ENCODE measurements around the gene PIP5KL1. TPM values are rescaled to one million over a fixed set of nuclear protein-coding genes. Genes with fewer than 3 reads are reported as not detected.

Gene PIP5KL1
- total RNA-seq, 4 donors from 2014 or later, result 4.6 TPM; not detected in 3

GRCh38 chr9:127907867-127908659 is 22.5 kb downstream of the PIP5KL1 start:
- Histone ChIP-seq H3K36me3 (no peaks in the 10 kb centered on the region), H3K9me3 (no peaks in the 10 kb centered on the region), H3K27ac (no peak overlapping the region), H3K27me3 (no peaks in the 10 kb centered on the region), H3K4me3 (no peak overlapping the region), H3K4me1 (peaks cover 48 to 72% (median 54%) of the 10 kb centered on the region in 4 donors)
- DNase-seq, result peak; percentile 8
- 87 to 90% methylated on average over 4 to 33 of the region's 35 CpGs for WGBS, 2 donors (ENCODE audit: low coverage in 1 of 2)
- TF ChIP-seq CTCF (IDR thresholded peaks at IDR 0.05) (no peak), POLR2AphosphoS5 (IDR thresholded peaks at IDR 0.05) (no peak), EP300 (IDR thresholded peaks at IDR 0.05; ENCODE audit: low read depth) (no peak), POLR2A (IDR thresholded peaks at IDR 0.05) (no peak)
- in situ Hi-C loops (cut with MboI; ENCODE audit: low pct_ligation_motif_present in 1 of 4, low pct_unique_long_range_greater_than_20kb in 1 of 4, low sequenced_read_pairs in 3 of 4), result loop anchor here in 3 of 4 donors (25.0 kb wide), 2 partner anchors 121 to 321 kb away; partner anchors contain the start of genes CDK9 (in 1 of the 3) and SH2D3C (in 1 of the 3)
- intact Hi-C loops (cut with DNase I; ENCODE audit: low total_unique reads), result no loop called here

- Histone ChIP-seq H3K27ac (peak overlapping the region; percentile 76 to 89 (median 84)), H3K9me3 (no peaks in the 10 kb centered on the region), H3K4me1 (peaks cover 43 to 75% (median 48%) of the 10 kb centered on the region in 4 donors), H3K4me3 (peak overlapping the region in 1 of 4 donors; percentile 40), H3K36me3 (no peaks in the 10 kb centered on the region), H3K27me3 (no peaks in the 10 kb centered on the region)
- intact Hi-C loops (cut with DNase I; ENCODE audit: low total_unique reads) (no loop called here), in situ Hi-C loops (cut with MboI; ENCODE audit: low pct_ligation_motif_present in 1 of 4, low pct_unique_long_range_greater_than_20kb in 1 of 4, low sequenced_read_pairs in 3 of 4) (loop anchor here in 3 of 4 donors (25.0 kb wide), 2 partner anchors 118 to 318 kb away; partner anchors contain the start of genes CDK9 (in 1 of the 3) and SH2D3C (in 1 of the 3))
- TF ChIP-seq EP300 (IDR thresholded peaks at IDR 0.05; ENCODE audit: low read depth), result no peak
- TF ChIP-seq POLR2A (IDR thresholded peaks at IDR 0.05), result no peak
- TF ChIP-seq CTCF (IDR thresholded peaks at IDR 0.05), result no peak
- no peak for TF ChIP-seq POLR2AphosphoS5 (IDR thresholded peaks at IDR 0.05)
- DNase-seq, result peak; percentile 63
- WGBS, 2 donors (ENCODE audit: low coverage in 1 of 2), result 61 to 75% methylated on average over 5 to 12 of the region's 12 CpGs
Measured at GRCh38 chr9:127905788-127906191, 24.8 kb downstream of the PIP5KL1 start.

- peak overlapping the region; percentile 76 to 89 (median 84) for H3K27ac ChIP-seq
- WGBS, 2 donors (ENCODE audit: low coverage in 1 of 2), result 48% methylated on average over 4 of the region's 5 CpGs; no CpG with 5 or more reads in 1 of the 2 donors
- in situ Hi-C loops (cut with MboI; ENCODE audit: low pct_ligation_motif_present in 1 of 4, low pct_unique_long_range_greater_than_20kb in 1 of 4, low sequenced_read_pairs in 3 of 4) (loop anchor here in 3 of 4 donors (25.0 kb wide), 2 partner anchors 118 to 318 kb away; partner anchors contain the start of genes CDK9 (in 1 of the 3) and SH2D3C (in 1 of the 3)), intact Hi-C loops (cut with DNase I; ENCODE audit: low total_unique reads) (no loop called here)
- no peaks in the 10 kb centered on the region for H3K36me3 ChIP-seq
- peak; percentile 77 for TF ChIP-seq POLR2A (IDR thresholded peaks at IDR 0.05)
- no peak for TF ChIP-seq CTCF (IDR thresholded peaks at IDR 0.05)
- TF ChIP-seq POLR2AphosphoS5 (IDR thresholded peaks at IDR 0.05), result peak in 2 of 3 donors; percentile 80 to 84
- no peak for TF ChIP-seq EP300 (IDR thresholded peaks at IDR 0.05; ENCODE audit: low read depth)
- H3K4me1 ChIP-seq, result peaks cover 42 to 75% (median 48%) of the 10 kb centered on the region in 4 donors
- no peaks in the 10 kb centered on the region for H3K27me3 ChIP-seq
- H3K4me3 ChIP-seq, result peak overlapping the region in 1 of 4 donors; percentile 40
- DNase-seq, result peak; percentile 80
- no peaks in the 10 kb centered on the region for H3K9me3 ChIP-seq
Measured at GRCh38 chr9:127905004-127905728, 25.4 kb downstream of the PIP5KL1 start.
